ELR (cell line): Measurements from ENCODE around the gene MRC2.

Source experiments
- DNase-seq: peaks from one replicate; pipeline ENCODE4 v3.0.0-alpha.2; 2015; ENCODE audit warnings: low read depth

Gene MRC2

DNA sequence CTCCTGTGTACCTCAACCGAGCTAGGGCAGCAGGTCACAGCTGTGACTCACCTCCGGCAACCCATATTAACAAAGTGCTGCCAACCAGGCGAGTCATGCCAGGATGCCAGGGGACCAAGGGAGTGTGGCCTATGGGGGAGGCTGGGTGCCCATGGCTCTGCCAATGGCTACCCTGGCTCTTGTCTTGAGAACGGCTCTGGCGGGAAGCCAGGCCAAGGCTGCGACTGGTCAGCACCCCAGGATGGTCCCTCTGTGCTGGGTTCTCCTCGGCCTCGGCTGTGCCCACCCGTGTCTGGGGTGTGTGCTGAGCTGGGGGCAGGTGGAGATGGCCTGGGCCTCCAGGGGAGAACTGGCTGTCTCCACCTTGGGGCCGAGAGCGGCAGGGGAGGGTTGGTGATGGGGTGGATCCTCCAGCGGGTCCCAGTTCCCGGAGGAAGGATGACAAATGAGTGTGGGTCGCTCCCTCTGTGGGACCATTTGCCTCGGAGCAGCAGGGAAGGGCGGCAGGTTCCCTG, 75.8 kb downstream of the MRC2 start:
- DNase-seq, result peak; percentile 75

DNA sequence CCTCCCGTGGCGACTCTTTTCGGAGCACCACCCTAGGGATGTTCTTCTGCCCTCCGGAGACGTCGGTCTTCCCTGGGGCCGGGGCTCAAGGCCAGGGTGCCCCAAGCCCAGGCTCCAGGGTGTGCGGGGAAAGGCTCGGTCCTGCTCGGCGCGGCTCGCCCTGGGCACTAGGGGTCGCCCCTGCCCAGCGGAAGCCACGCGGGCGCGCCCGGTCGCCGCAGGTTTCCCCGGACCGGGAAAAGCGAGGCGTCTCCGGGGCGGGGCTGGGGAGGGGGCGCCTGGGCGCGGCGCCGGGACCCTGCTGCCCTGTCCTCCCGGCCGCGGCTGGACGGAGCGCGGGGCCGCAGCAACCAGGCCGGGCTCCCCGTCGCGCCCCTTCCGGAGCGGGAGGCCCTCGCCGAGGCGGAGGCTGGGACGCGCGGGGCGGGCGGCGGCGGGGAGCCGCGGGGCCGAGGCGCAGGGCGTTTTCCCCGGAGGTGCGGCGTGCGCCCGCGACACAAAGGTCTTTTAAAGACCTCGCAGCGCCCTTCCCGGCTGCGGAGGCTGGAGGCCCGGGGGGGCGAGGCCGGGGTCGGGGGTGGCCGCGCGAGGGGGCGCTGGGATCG, 76.4 kb downstream of the MRC2 start:
- peak; percentile 80 for DNase-seq

DNA sequence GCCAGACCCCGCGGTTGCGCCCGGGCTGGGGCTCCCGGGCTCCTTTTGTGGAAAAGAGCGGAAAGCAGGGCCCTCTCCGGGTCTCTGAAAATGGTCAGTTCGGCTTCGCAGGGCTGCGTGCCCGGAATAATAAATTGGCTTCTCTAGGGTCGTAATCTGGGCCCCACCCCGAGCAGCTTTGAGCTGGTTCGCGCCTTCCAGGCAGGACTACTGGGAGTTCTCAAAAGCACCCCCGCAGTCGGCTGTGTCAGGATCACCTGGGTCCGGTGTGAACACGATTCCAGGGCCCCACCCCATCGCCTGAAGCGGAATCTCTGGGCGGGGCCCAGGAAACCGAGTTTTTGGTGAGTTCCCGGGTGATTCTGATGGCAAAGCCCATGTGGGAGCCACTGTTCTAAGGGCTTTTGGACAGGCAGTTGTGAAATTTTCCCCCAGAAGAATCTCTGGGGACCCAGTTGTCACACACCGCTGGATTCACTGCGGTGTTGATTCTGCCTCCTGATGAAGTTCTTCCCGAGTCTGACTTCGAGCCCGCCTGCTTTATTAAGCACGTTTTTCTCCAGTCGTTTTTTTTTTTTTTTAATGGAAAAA, 77.0 kb downstream of the MRC2 start:
- DNase-seq, result peak; percentile 63

DNA sequence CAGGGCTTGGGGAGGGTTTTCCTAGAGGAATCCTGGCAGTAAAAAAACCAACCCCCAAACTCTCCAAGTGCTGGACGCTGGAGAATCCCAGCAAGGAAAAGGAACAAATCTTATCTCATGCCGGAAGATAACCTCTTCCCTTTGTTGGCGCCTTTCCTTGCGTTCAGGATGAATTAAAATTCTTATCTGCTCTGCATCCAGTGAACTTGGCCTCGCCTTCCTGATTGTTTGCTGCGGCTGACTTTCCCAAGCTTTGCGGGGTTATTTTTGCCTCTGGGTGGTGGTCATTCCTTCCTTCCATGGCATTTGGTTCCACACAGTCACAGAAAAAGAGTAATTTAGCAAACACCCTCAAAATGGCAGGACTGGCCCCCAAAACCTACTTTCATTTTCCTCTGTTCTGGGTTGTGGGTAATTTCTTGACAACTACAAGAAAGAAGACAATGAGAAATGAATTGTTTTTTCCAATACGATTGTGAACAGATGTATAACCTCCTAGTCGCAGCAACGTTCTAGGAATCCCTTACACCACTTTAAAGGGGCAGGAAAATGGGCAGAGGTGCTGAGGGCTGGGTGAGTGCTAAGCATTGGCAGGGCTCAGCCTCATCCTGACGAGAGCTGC, 77.8 kb downstream of the MRC2 start:
- no peak for DNase-seq

DNA sequence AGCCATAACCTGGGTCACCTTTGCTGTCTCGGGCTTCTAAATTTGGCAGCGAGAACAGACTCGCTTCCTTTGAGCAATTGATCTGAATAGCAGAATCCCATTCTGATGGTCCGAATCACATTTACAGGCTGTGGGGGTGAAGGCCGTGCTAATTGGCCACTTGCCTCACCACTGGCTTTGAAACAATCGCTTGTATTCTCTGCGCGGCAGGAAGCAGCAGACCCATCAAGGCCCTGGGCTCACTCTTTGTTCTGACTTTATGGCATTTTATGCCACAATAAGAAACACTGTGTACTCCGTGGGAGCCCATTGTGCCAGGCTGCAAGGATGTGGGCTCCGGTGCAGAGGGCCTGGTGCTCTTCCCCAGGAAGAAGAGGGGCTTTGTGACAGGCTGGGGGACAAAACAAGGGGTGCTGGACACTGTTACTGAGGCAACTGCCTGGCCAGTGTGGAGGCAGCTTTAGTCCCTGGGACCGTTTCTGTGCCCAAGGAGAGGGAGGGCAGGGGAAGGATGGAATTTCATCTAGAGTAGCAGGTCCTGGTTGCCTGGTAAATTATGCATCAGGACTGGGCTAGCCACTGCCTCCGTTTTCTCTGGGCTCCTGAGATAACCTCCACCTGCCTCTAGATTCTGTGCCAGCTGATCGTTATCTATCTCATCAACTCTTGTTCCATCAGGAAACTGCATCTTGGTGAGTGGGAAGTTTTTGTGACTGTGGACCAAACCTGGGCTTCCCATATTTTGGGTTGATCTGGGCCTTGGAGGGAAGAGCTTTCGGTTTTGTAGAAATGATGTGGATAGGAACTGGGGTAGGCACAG, 78.5 kb downstream of the MRC2 start:
- no peak for DNase-seq

DNA sequence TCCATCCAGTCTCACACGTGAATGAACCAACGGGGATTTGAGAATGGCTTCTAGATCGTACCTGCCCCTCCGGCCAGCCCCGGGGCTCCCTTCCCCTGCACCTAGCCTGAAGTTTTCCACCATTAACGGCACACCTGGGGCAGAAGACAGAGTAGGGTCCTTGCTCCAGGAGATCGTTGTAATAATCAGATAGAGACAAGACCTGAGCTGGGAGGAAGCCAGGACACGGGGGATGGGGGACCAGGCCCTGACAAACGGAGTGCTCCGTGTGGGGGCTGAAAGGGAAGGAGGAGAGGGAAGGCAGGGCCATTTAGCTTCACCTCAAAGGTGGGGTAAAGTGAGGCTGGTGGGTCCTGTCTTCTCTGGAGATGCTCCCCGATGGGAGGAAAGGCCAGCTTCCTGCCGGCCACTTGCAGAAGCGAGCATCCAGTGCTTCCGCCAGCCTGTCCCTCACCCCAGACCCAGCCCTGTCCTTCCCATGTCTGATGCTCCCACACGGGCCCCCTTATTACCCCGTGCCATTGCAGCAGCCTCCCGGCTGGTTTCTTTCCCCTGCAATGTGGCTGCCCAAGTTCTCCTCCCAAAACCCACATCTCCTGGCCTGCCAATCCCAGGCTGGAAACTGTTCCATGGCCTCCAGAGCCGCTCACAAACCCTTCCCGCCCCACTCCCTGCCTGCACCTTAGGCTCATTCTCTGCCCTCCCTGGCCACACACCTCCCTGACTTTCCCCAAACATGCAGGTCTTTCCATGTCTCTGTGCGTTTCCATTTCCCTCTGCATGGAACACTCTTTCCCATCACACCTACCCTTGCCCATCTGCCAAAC, 79.3 kb downstream of the MRC2 start:
- DNase-seq, result no peak

DNA sequence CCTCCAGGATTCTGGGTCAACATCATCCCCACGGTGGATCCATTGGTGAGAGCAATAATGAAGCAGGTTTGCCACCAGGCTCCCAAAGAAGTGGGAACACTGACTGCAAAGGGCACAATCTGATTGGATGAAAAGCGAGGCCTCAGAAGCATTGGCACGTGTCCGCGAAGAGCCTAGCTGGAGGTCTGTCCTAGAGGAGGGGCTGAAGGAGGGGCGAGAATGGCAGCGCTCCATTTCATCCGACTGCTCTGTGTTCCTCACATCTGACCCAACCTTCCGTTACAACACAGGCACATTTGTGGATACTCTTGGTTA, 79.9 kb downstream of the MRC2 start:
- no peak for DNase-seq

DNA sequence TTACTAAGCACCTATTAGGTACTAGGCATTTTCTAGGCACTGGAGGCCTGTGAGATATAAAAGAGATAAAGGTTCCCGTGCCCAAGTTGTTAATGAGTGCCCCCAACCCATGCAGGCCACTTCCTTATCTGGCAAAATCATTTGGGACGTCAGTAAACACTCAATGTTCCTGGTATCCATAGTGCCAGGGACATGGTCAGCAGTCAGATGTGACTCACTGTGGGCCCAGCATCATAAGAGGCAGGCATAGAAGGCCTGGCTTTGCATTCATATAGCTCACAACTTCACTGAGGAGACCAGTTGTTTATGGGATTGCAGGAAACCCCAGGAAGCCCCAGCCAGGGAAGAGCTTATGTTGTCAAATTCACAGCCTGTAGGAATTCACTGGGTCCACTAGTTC, 81.1 kb downstream of the MRC2 start:
- no peak for DNase-seq

DNA sequence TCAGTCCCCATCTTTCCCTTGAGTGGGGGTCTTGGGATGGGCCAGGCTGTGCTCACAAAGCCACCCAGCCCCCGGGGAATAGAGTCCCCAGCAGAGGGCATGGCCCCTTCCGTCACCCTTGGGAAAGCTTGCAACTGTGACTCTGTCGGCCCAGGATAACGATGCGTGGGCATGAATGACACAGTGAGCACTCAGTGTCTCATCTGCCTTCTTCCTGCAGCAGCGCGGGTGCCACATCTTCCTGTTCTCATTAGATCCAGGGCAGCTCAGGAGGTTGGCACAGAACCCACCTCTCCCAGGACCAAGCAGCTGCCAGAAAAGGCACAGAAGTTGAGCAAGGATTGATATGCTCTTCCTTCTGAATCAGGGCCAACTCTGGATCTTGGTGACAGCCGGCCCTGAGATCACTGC, 84.7 kb downstream of the MRC2 start:
- no peak for DNase-seq

DNA sequence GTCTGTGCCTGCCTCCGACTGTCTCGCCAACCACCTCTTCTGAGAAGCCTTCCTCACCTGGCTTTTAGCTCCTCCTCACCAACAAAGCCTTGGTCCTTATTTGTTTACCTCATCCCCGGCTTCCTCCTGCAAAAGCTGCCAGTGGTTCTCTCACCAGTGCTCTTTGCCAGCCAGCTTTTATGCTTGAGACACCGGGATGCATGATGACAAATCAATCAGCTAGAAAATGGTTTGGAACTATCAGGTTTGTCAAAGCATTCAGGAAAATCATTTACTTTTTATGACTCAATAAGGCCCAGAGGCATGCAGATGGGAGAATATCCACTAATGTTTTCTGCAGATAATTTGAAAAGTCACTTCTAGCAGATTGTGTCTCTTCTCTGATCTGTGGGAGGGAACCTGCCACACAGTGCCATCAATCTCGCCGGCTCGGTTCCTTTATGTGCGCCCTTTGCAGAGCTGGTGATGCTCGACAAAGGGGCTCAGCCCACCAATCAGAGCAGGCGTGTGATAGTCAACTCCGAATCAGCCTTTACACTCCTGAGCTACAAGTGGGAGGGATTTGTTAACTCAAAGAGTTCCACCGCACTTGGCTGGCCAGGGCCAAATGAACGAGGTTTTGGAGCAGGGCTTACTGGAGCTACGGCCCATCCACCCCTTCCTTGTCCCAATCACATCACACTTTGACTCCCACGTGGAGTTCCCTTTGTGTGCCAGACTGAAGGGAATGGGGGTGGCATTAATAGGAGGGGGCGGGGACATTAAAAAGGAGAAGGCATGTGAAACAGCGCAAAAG, 85.8 kb downstream of the MRC2 start:
- DNase-seq, result no peak

DNA sequence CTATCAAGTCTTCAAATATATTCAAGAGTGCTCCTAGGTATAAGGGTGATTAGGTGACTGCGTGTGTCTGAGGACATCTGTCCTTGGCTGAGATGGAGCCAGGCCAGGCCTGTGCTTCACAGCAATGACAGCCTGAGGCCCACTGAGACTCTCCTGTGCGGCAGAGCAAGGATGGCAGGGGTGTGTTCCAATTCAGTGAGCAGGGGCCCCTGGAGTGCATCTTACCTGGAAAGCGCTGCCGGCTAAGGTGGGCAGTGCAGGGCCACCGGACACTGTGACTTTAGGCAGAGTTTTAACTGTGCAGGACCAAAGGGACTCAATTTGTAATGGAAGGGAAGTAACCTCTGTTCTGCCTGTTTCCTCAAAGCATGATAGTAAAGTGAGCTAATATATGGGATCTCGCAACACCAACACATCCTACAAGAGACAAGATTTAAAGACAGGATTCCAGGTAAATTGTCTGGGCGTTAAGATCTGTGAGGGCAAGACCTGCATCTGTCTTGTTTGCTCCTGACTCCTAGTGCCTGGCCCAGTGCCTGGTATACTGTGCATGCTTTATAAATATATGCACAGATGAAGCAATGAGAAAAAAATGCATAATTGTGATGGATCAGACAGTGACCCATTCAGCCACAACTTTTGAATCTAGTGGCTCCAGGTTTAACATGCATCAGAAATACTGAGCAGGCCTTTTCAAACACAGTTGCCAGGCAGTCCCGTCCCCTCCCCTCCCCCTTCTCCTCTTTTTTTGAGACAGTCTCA, 86.7 kb downstream of the MRC2 start:
- DNase-seq, result peak; percentile 82

DNA sequence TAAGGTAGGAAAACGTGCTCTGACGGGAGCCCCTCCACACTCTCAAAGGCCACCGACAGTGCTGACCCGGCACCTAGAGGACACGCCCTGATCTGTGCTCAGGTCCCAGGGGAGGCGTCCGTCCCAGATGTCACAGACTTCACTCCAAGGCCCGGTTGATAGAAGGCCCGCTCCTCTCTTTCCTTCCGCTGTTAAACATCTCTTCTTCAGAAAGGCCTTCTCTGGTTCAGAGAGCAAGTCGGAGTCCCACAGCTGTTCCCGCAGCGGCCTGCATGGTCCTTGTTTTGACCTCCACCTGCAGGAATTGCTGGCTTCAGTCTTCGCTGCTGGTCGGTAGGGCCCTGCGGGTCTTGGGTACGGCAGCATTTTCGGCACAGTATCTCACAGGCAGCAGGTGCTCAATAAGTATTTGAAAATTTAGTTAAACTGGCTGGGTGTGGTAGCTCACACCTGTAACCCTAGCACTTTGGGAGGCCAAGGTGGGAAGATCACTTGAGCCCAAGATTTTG, 88.5 kb downstream of the MRC2 start:
- DNase-seq, result no peak

DNA sequence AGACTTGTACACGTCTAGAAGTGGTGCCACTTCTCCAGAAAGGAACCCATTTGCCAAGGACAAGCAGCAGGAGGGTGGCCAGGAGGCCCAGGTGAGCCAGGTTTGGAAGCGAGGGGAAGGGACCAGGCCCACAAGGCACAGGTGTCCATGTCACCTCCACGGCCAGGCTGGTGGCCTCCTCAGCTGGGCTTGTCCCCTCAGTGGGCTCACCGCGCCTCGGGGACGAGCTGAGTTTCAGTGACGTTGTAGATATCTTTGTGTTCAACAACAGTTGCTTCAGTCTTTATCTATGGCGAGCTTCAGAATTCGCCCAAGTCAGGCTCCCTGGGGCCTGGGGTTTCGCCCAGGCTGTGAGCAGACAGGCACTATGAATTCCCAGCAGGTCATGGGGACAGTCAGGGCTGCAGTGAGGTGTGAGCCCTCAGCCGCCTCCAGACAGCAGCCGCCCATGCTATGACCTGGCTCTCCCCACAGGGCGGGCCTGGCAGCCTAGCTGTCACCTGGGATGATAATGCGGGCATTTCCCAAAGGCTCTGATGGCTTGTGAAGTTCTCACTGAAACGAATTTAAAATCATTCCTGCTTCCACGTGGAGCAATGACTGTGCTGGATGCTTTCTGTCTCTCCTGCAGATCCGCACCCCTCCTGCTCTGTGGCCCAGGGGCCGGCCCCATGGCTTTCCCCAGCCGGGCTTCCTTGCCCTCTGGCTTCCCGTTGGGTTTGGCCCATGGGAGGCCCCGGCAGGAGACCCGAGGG, 89.5 kb downstream of the MRC2 start:
- no peak for DNase-seq

DNA sequence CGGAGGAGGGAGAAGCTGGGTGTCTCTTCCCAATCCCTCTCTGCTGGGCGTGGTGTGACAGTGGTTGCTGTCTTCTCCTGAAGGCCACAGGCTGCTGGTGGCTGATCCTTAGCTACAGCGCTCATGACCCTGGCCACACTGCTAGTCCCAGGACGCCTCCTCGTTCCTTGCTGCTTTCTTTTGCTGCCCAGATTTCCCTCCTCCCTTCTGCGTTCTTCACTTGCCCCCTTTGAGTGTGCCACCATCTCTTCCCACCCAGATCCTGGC, 90.1 kb downstream of the MRC2 start:
- DNase-seq, result no peak

DNA sequence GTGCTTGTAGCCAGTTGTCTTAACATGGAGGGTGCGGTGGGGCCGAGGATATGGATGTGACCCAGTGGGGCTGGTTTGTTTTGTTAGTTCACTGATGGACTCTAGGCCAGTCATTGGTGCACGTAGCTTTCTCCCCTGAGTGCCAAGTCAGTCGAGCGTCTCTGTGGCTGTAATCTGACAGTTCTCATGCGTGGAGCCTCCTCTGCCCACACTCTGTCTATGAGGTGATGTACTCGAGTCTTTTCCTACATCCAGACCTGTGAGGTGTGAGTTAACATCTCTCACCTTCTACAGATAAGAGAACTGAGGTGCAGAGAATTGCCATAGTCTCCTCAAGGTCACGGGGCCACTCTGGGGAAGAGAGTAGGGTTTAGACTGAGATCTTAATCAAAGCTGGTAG, 90.4 kb downstream of the MRC2 start:
- DNase-seq, result no peak

DNA sequence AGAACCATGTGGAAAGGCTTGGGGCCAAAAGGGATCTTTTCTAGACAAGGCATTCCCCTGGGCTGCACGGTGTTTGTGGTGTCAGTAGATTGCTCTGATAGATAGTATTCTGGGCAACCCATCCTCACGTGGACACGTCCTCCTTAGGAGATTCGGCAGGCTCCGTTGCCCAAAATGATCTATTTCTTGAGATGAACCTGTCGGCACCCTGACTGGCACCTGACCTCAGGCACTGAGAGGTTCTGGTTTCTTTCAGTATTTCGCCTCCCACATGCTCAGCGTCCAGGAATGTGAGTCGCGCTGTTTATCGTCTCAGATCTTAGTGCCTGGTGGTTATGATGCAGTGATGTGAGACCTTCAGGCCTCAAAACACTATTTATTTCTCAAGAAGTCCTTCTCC, 91.0 kb downstream of the MRC2 start:
- peak; percentile 86 for DNase-seq

DNA sequence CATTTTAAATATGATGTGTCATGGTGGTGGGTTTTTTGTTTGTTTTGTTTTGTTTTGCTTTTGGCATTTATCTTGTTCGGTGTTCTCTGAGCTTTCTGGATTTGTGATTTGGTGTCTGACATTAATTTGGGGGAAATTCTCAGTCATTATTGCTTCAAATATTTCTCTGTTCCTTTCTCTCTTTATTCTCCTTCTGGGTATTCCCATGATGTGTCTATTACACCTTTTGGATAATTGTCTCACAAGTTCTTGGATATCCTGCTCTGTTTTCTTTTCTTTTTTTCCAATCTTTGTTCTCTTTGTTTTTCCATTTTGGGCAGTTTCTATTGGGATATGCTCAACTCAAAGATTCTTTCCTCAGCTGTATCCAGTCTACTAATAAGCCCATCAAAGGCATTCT, 92.1 kb downstream of the MRC2 start:
- DNase-seq, result no peak

DNA sequence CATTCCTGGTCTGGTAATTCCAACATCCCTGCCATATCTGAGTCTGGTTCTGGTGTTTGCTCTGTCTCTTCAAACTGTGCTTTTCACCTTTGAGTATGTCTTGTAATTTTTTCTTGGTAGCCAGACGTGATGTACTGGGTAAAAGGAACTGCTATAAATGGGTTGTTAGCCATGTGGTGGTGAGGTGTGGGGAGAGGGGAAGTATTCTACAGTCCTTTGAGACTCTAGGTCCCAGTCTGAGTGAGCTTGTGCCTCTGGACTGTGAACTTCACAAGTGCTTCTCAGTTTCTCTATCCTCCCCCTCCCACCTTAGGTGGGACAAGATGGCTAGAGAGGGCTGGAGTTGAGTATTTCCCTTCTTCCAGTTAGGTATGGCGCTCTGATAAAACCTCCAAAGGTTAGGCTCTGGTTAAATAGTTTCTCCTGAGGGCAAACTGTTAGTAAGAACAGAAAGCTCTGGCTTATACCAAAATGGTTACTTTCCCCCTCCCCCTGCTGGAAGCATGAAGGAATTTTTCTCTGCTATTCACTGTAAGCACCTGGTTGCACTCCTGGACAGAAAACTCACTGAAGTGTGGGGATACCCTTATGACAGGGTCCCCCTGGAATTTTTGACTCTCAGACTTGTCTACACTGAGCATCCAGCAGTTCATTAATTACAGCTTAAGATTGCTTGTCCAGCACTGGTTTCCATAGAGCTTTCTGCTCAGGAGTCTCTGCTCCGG, 92.8 kb downstream of the MRC2 start:
- peak; percentile 63 for DNase-seq

DNA sequence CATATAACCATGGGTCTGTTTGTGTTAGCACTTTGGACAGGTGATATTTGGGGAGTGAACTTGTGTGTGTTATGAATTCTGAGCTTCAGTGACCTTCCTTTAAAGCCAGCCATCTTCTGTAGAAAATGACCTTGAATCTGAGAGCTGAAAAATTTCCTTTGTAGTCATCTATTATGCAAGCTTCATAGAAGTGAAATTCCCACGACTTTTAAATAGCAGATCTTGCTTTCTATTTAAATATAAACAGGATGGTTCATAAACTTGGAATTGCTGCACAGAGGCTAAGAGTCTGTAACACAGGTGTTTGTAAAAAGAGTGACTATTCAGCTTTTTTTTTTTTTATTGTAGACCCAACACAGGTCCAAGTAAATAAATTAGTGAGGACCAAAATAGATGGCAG, 95.2 kb downstream of the MRC2 start:
- DNase-seq, result no peak
